Uterus (tissue), 4 donors: ENCODE data around the gene TDRD1. TPM values are rescaled to one million over a fixed set of nuclear protein-coding genes. Genes with fewer than 3 reads are reported as not detected.

Experiments
- DNase-seq, 2 donors: peaks; one replicate each; pipeline ENCODE4 v3.0.0-alpha.2; 2019 to 2020
- H3K27ac ChIP-seq, 2 donors: fragments of 200-600 bp; sonication (generic); 1 replicate in 1 of 2; 2 replicates in 1 of 2; pipeline ENCODE4 v1.5.1; 2016 to 2018
- H3K27me3 ChIP-seq, 2 donors: fragments of 200-600 bp; sonication (generic); one replicate each; pipeline ENCODE4 v1.5.1; 2018 to 2019; ENCODE audit warnings: control low read depth in 1 of 2
- H3K36me3 ChIP-seq, 2 donors: fragments of 200-600 bp; sonication (generic); one replicate each; pipeline ENCODE4 v1.5.1; 2019; ENCODE audit warnings: control low read depth in 1 of 2
- H3K4me1 ChIP-seq, 2 donors: fragments of 200-600 bp; sonication (generic); one replicate each; pipeline ENCODE4 v1.5.1; 2018 to 2019; ENCODE audit warnings: control low read depth in 1 of 2
- H3K4me3 ChIP-seq, 2 donors: fragments of 200-600 bp; sonication (generic); 1 replicate in 1 of 2; 2 replicates in 1 of 2; pipeline ENCODE4 v1.5.1; 2018 to 2019; ENCODE audit warnings: mild to moderate bottlenecking in 1 of 2
- H3K9me3 ChIP-seq, 2 donors: fragments of 200-600 bp; sonication (generic); one replicate each; pipeline ENCODE4 v1.5.1; 2019; ENCODE audit warnings: control low read depth in 1 of 2
- POLR2A ChIP-seq, 2 donors: fragments of 450-650 bp; IDR thresholded peaks; one replicate each; pipeline ENCODE4 v1.6.1; 2016; ENCODE audit warnings: antibody characterized with exemption in 2 of 2, mild to moderate bottlenecking in 1 of 2, moderate library complexity in 1 of 2
- intact Hi-C: fragments of 100-400 bp; cut with DNase I; formaldehyde crosslinking; loops from one replicate; pipeline ENCODE4 v1.15.1; 2023; ENCODE audit warnings: low total_unique reads
- total RNA-seq, 4 donors: library from RNA; depleted of rRNA in 3 of 4; stranded (reverse); fragments of >200 nt in 3 of 4; gene quantifications; one replicate each; pipeline versions ENCODE4 v1.1.0 to v1.2.4, GENCODE V29; 2014 to 2023
- TF ChIP-seq, protein P1 (sequence below), 4 experiments: fragments of 200-600 bp in 2 of 4; fragments of 450-650 bp in 2 of 4; sonication (generic) in 2 of 4; IDR thresholded peaks; one replicate each; pipeline ENCODE4 v1.5.1; 2016 to 2019; ENCODE audit warnings: antibody characterized with exemption in 4 of 4, mild to moderate bottlenecking in 2 of 4, moderate library complexity in 1 of 4
- donor health status: DM: yes; HTN: yes; CAD: no.

The TDRD1 gene
- total RNA-seq, 4 donors from 2014 or later = 0.49 to 1.5 TPM; not detected in 2

DNA sequence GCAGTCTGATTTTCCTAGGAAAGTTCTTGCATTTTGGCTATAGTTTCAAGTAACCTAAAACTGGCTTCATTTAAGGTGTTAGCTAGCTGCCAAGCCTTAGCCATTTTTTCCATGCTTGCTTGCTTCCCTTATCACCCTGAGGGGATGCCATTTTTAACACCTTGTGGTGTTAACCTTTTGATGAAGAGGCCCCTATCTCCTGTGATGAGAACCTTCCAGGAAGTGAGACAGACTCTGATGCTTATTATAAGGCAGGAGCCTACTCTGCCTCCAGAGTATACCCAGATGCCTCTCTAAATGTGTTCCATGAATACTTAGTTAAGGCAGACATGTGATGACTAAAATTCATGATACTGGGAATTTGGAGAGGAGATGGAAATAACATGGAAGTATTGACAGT lies 55.0 kb downstream of the TDRD1 start:
- Histone ChIP-seq H3K36me3 (no peaks in the 10 kb centered on the region), H3K4me3 (no peak overlapping the region), H3K27ac (no peak overlapping the region), H3K27me3 (peaks cover under 1 to 6% of the 10 kb centered on the region in 2 donors), H3K4me1 (peaks cover 0 to under 1% of the 10 kb centered on the region in 2 donors), H3K9me3 (no peaks in the 10 kb centered on the region)
- intact Hi-C loops = no loop called here
- no peak for DNase-seq
- TF ChIP-seq POLR2A (IDR thresholded peaks at IDR 0.05) = no peak
- TF ChIP-seq, protein P1, sequence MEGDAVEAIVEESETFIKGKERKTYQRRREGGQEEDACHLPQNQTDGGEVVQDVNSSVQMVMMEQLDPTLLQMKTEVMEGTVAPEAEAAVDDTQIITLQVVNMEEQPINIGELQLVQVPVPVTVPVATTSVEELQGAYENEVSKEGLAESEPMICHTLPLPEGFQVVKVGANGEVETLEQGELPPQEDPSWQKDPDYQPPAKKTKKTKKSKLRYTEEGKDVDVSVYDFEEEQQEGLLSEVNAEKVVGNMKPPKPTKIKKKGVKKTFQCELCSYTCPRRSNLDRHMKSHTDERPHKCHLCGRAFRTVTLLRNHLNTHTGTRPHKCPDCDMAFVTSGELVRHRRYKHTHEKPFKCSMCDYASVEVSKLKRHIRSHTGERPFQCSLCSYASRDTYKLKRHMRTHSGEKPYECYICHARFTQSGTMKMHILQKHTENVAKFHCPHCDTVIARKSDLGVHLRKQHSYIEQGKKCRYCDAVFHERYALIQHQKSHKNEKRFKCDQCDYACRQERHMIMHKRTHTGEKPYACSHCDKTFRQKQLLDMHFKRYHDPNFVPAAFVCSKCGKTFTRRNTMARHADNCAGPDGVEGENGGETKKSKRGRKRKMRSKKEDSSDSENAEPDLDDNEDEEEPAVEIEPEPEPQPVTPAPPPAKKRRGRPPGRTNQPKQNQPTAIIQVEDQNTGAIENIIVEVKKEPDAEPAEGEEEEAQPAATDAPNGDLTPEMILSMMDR (IDR thresholded peaks at IDR 0.05) = no peak

DNA sequence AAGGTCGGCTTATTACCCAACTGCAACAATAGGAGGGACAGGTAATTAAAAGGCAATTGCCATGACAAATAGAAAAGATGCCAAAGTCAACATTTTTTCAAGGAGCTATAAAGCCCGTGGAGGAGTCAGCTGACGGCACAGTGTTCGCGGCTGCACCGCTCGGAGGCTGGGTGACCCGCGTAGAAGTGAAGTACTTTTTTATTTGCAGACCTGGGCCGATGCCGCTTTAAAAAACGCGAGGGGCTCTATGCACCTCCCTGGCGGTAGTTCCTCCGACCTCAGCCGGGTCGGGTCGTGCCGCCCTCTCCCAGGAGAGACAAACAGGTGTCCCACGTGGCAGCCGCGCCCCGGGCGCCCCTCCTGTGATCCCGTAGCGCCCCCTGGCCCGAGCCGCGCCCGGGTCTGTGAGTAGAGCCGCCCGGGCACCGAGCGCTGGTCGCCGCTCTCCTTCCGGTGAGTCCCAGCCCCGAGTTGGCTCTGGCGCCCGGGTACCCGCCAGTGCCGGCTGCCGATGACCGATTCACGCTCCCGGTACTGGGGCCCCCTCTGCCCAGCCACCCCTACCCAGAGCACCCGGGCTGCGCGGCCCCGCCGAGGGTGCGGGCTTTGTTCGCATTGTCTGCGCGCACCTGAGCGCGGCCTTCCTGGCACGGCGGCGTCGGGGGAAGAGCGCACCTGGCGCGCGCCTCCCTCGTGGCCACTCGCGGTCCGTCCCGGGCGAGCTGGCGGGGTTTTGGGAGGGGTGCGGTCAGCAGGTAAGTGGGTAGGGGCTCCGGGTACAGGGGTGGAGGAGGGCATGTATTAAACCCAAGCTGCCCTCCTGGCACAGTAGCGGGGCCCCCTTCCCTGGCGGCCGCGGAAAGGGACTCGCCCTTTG lies 60.2 kb downstream of the TDRD1 start, which contains the start of gene VWA2:
Gene VWA2 (plus strand): TSS at position 138 of the 877 bp plus-strand sequence. CDS start 9,460 bp downstream, outside the sequence.
- intact Hi-C loops = no loop called here
- no peaks in the 10 kb centered on the region for H3K36me3 ChIP-seq
- H3K27ac ChIP-seq = no peak within 1 kb of the TSS
- peak within 1 kb of the TSS in 1 of 2 donors; percentile 30 for H3K4me3 ChIP-seq
- TF ChIP-seq, protein P1 (IDR thresholded peaks at IDR 0.05) = peak in 1 of 4 experiments; percentile 10
- no peak for TF ChIP-seq POLR2A (IDR thresholded peaks at IDR 0.05)
- H3K9me3 ChIP-seq = no peaks in the 10 kb centered on the region
- DNase-seq = no peak
- H3K27me3 ChIP-seq = peaks cover 8 to 13% of the 10 kb centered on the region in 2 donors
- H3K4me1 ChIP-seq = peaks cover 0 to 5% of the 10 kb centered on the region in 2 donors

DNA sequence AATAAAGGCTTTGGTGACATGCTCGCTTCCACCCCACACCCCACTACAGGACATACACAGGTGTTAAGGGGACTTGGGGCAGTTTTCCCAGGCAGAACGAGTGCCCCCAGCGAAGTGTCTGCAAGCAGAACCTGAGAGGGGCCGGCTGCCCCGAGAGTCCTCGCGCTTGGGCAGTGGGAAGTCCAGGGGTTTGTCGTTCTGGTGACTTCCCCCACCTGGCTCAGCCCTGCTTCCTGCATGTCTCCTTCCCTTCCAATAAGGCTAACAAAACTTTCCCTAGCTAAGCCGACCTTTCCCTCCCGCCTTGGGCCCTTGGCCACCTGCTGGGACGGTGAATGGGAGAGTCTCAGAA lies 60.8 kb downstream of the TDRD1 start:
- H3K27me3 ChIP-seq = peaks cover 8 to 13% of the 10 kb centered on the region in 2 donors
- intact Hi-C loops = no loop called here
- no peaks in the 10 kb centered on the region for H3K36me3 ChIP-seq
- no peak overlapping the region for H3K27ac ChIP-seq
- H3K9me3 ChIP-seq = no peaks in the 10 kb centered on the region
- DNase-seq = no peak
- H3K4me3 ChIP-seq = no peak overlapping the region
- H3K4me1 ChIP-seq = peaks cover 0 to 5% of the 10 kb centered on the region in 2 donors
- TF ChIP-seq, protein P1 (IDR thresholded peaks at IDR 0.05) = no peak
- TF ChIP-seq POLR2A (IDR thresholded peaks at IDR 0.05) = no peak

DNA sequence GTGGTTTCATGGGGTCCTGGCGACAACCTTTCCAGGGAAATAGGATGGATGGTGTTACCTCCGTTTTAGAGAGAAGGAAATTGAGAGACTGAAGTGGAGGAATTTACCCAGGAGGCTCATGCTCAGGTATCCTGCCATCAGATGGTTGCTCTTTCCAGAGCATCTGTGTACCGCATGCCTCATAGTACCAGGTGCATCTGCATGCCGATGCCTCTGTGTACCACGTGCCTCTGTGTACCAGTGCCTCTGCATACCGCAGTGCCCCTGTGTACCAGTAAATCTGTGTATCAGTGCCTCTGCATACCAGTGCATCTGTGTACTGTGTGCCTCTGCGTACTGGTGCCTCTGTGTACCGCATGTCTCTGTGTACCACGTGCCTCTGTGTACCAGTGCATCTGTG lies 63.1 kb downstream of the TDRD1 start:
- intact Hi-C loops = no loop called here
- no peaks in the 10 kb centered on the region for H3K36me3 ChIP-seq
- no peak overlapping the region for H3K4me3 ChIP-seq
- H3K27ac ChIP-seq = no peak overlapping the region
- no peak for DNase-seq
- no peak for TF ChIP-seq POLR2A (IDR thresholded peaks at IDR 0.05)
- TF ChIP-seq, protein P1 (IDR thresholded peaks at IDR 0.05) = no peak
- H3K27me3 ChIP-seq = peaks cover 8 to 13% of the 10 kb centered on the region in 2 donors
- no peaks in the 10 kb centered on the region for H3K9me3 ChIP-seq
- peaks cover 0 to 5% of the 10 kb centered on the region in 2 donors for H3K4me1 ChIP-seq

DNA sequence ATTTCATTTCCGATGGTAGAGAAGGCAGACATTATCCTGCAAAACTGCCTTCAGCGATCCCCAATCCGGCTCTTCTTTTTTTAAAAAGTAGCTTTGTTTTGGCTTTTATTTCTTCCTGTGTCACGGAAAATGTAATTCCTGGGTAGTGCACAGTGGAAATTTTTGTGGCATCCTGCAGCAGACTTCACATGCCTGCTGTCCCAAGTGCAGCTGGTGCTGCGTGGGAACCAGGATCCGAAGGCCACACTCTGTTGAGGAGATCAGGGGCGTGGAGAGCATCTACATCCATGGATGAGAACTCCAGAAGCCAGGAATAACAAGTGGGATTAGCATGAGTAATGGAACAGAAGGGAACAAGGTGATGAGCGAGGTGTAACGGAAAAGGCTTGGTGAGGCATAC lies 64.5 kb downstream of the TDRD1 start:
- H3K27me3 ChIP-seq = peaks cover 8 to 12% of the 10 kb centered on the region in 2 donors
- no peak for TF ChIP-seq POLR2A (IDR thresholded peaks at IDR 0.05)
- TF ChIP-seq, protein P1 (IDR thresholded peaks at IDR 0.05) = no peak

More for the DNA sequence above, 64.5 kb downstream of the TDRD1 start:
- no peaks in the 10 kb centered on the region for H3K36me3 ChIP-seq
- H3K4me3 ChIP-seq = no peak overlapping the region
- no peak for DNase-seq
- intact Hi-C loops = no loop called here
- H3K4me1 ChIP-seq = peaks cover 0 to 5% of the 10 kb centered on the region in 2 donors
- no peak overlapping the region for H3K27ac ChIP-seq
- no peaks in the 10 kb centered on the region for H3K9me3 ChIP-seq
